Liver (tissue), 9 donors: ENCODE data around the gene BAHD1. TPM values are rescaled to one million over a fixed set of nuclear protein-coding genes. Genes with fewer than 3 reads are reported as not detected.

Experiments used
- DNase-seq: peaks from one replicate; pipeline ENCODE4 v3.0.0-alpha.2; 2017; ENCODE audit warnings: low spot score
- H3K27ac ChIP-seq, 2 donors: one replicate each; pipeline ENCODE4 v1.7.0; 2013; ENCODE audit warnings: inconsistent platforms in 2 of 2, low read length in 2 of 2, control low read depth in 1 of 2, low read depth in 1 of 2, mild to moderate bottlenecking in 1 of 2
- H3K27me3 ChIP-seq, 4 donors: one replicate each; pipeline versions ENCODE4 v1.6.1 to v1.7.0; 2013; ENCODE audit warnings: low read length in 3 of 4, inconsistent platforms in 1 of 4, mild to moderate bottlenecking in 1 of 4, moderate library complexity in 1 of 4; ENCODE audit not compliant: control insufficient read depth in 4 of 4, insufficient read depth in 4 of 4
- H3K36me3 ChIP-seq, 4 donors: one replicate each; pipeline versions ENCODE4 v1.6.1 to v1.7.0; 2013; ENCODE audit warnings: low read length in 3 of 4, mild to moderate bottlenecking in 3 of 4, low read depth in 1 of 4, moderate library complexity in 1 of 4; ENCODE audit not compliant: control insufficient read depth in 4 of 4, insufficient read depth in 3 of 4
- H3K4me1 ChIP-seq, 4 donors: one replicate each; pipeline versions ENCODE4 v1.6.1 to v1.7.0; 2013; ENCODE audit warnings: low read length in 3 of 4, mild to moderate bottlenecking in 3 of 4, moderate library complexity in 1 of 4; ENCODE audit not compliant: control insufficient read depth in 4 of 4, insufficient read depth in 4 of 4
- H3K4me3 ChIP-seq, 3 donors: one replicate each; pipeline versions ENCODE4 v1.6.1 to v1.7.0; 2013; ENCODE audit warnings: low read length in 3 of 3, control low read depth in 1 of 3, low read depth in 1 of 3, mild to moderate bottlenecking in 1 of 3
- H3K9ac ChIP-seq, 2 donors: one replicate each; pipeline ENCODE4 v1.7.0; 2013; ENCODE audit warnings: low read length in 2 of 2, mild to moderate bottlenecking in 2 of 2, moderate library complexity in 2 of 2, control low read depth in 1 of 2, low read depth in 1 of 2
- H3K9me3 ChIP-seq, 4 donors: one replicate each; pipeline versions ENCODE4 v1.6.1 to v1.7.0; 2013; ENCODE audit warnings: low read length in 3 of 4; ENCODE audit not compliant: control insufficient read depth in 4 of 4
- EGR1 ChIP-seq, 2 donors: IDR thresholded peaks; 2 replicates each; pipeline ENCODE4 v1.6.1; 2016 to 2018; ENCODE audit warnings: antibody characterized with exemption in 2 of 2, low read depth in 2 of 2
- FOXA1 ChIP-seq: IDR thresholded peaks from 2 replicates; pipeline ENCODE4 v1.6.1; 2016; ENCODE audit warnings: antibody characterized with exemption
- GABPA ChIP-seq, 2 donors: IDR thresholded peaks in 1 of 2; conservative IDR thresholded peaks in 1 of 2; 2 replicates each; pipeline ENCODE4 v1.6.1; 2016; ENCODE audit warnings: antibody characterized with exemption in 2 of 2, mild to moderate bottlenecking in 1 of 2, moderate library complexity in 1 of 2
- NR2F2 ChIP-seq: IDR thresholded peaks from 2 replicates; pipeline ENCODE4 v1.6.1; 2016; ENCODE audit warnings: antibody characterized with exemption
- RAD21 ChIP-seq, 2 donors: IDR thresholded peaks; 2 replicates each; pipeline ENCODE4 v1.6.1; 2016; ENCODE audit warnings: antibody characterized with exemption in 2 of 2, mild to moderate bottlenecking in 2 of 2
- RXRA ChIP-seq, 2 donors: IDR thresholded peaks; 2 replicates each; pipeline ENCODE4 v1.6.1; 2017 to 2018; ENCODE audit warnings: antibody characterized with exemption in 2 of 2, mild to moderate bottlenecking in 1 of 2
- SP1 ChIP-seq: IDR thresholded peaks from 2 replicates; pipeline ENCODE4 v1.6.1; 2018; ENCODE audit warnings: antibody characterized with exemption, mild to moderate bottlenecking
- TAF1 ChIP-seq: conservative IDR thresholded peaks from 2 replicates; pipeline ENCODE4 v1.6.1; 2016; ENCODE audit warnings: antibody characterized with exemption, mild to moderate bottlenecking
- YY1 ChIP-seq: IDR thresholded peaks from 2 replicates; pipeline ENCODE4 v1.6.1; 2016; ENCODE audit warnings: antibody characterized with exemption, mild to moderate bottlenecking
- WGBS: extraction: QIAGEN DNeasy Blood & Tissue Kit; methylation state at CpG from one replicate; pipeline ENCODE4 v1.1.7; 2013; 5-methylcytosine and 5-hydroxymethylcytosine counted together
- polyA plus RNA-seq, 2 donors: library from polyadenylated mRNA; stranded (reverse) in 1 of 2; unstranded in 1 of 2; fragments of 200-250 nt in 1 of 2; fragments of >200 nt in 1 of 2; fragmentation: Nextera tagmentation in 1 of 2; extraction: Ambion mirVana in 1 of 2; gene quantifications; one replicate each; pipeline versions ENCODE4 v1.2.1 to v1.2.3, GENCODE V29; 2013 to 2015
- total RNA-seq, 2 donors: library from RNA; depleted of rRNA; stranded (reverse); fragments of >200 nt; gene quantifications; one replicate each; pipeline ENCODE4 v1.2.3, GENCODE V29; 2014
- TF ChIP-seq, protein P1 (sequence below): fragments of 150-350 bp; IDR thresholded peaks from 2 replicates; pipeline ENCODE4 v1.5.1; 2017; ENCODE audit warnings: improper control_type of control experiment, low read depth, low read length; ENCODE audit not compliant: missing input control
- TF ChIP-seq, protein P2 (sequence below): IDR thresholded peaks from 2 replicates; pipeline ENCODE4 v1.6.1; 2016; ENCODE audit warnings: antibody characterized with exemption
- TF ChIP-seq, protein P3 (sequence below): IDR thresholded peaks from 2 replicates; pipeline ENCODE4 v1.6.1; 2016; ENCODE audit warnings: antibody characterized with exemption
- TF ChIP-seq, protein P4 (sequence below): IDR thresholded peaks from 2 replicates; pipeline ENCODE4 v1.6.1; 2016; ENCODE audit warnings: antibody characterized with exemption, mild to moderate bottlenecking
- TF ChIP-seq, protein P5 (sequence below): IDR thresholded peaks from 2 replicates; pipeline ENCODE4 v1.6.1; 2016; ENCODE audit warnings: antibody characterized with exemption
- donor health status: healthy.
- donor health status: healthy.
- donor health status: healthy.
- donor health status: healthy.
- donor health status: healthy.

Gene BAHD1
- total and polyA plus RNA-seq, 4 donors = 1.8 to 8.7 (median 6.6) TPM

DNA sequence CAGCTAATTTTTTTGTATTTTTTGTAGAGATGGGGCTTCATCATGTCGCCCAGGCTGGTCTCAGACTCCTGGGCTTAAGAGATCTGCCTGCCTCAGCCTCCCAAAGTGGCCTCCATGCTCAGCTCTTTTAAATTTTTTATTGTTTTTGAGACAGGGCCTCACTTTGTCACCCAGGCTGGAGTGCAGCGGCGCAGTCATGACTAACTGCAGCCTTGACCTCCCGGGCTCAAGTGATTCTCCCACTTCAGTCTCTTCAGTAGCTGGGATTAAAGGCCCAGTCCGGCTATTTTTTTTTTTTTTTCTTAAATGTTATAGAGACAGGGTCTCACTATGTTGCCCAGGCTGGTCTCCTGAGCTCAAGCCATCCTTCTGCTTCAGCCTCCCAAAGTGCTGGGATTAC lies 15.1 kb upstream of the BAHD1 start:
- no peak for DNase-seq
- H3K9ac ChIP-seq = no peak overlapping the region
- 95% methylated on average over 5 of the region's 5 CpGs for WGBS
- H3K27me3 ChIP-seq = no peaks in the 10 kb centered on the region
- H3K36me3 ChIP-seq = no peaks in the 10 kb centered on the region
- TF ChIP-seq YY1 (no peak), RXRA (IDR thresholded peaks at IDR 0.05) (no peak), SP1 (no peak), RAD21 (IDR thresholded peaks at IDR 0.05) (no peak)
- TF ChIP-seq, protein P1, sequence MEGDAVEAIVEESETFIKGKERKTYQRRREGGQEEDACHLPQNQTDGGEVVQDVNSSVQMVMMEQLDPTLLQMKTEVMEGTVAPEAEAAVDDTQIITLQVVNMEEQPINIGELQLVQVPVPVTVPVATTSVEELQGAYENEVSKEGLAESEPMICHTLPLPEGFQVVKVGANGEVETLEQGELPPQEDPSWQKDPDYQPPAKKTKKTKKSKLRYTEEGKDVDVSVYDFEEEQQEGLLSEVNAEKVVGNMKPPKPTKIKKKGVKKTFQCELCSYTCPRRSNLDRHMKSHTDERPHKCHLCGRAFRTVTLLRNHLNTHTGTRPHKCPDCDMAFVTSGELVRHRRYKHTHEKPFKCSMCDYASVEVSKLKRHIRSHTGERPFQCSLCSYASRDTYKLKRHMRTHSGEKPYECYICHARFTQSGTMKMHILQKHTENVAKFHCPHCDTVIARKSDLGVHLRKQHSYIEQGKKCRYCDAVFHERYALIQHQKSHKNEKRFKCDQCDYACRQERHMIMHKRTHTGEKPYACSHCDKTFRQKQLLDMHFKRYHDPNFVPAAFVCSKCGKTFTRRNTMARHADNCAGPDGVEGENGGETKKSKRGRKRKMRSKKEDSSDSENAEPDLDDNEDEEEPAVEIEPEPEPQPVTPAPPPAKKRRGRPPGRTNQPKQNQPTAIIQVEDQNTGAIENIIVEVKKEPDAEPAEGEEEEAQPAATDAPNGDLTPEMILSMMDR = no peak
- TF ChIP-seq, protein P2, sequence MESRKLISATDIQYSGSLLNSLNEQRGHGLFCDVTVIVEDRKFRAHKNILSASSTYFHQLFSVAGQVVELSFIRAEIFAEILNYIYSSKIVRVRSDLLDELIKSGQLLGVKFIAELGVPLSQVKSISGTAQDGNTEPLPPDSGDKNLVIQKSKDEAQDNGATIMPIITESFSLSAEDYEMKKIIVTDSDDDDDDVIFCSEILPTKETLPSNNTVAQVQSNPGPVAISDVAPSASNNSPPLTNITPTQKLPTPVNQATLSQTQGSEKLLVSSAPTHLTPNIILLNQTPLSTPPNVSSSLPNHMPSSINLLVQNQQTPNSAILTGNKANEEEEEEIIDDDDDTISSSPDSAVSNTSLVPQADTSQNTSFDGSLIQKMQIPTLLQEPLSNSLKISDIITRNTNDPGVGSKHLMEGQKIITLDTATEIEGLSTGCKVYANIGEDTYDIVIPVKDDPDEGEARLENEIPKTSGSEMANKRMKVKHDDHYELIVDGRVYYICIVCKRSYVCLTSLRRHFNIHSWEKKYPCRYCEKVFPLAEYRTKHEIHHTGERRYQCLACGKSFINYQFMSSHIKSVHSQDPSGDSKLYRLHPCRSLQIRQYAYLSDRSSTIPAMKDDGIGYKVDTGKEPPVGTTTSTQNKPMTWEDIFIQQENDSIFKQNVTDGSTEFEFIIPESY = no peak
- H3K9me3 ChIP-seq = no peaks in the 10 kb centered on the region
- H3K4me1 ChIP-seq = peaks cover under 1 to 15% (median 14%) of the 10 kb centered on the region in 4 donors
- H3K27ac ChIP-seq = no peak overlapping the region
- no peak overlapping the region for H3K4me3 ChIP-seq

DNA sequence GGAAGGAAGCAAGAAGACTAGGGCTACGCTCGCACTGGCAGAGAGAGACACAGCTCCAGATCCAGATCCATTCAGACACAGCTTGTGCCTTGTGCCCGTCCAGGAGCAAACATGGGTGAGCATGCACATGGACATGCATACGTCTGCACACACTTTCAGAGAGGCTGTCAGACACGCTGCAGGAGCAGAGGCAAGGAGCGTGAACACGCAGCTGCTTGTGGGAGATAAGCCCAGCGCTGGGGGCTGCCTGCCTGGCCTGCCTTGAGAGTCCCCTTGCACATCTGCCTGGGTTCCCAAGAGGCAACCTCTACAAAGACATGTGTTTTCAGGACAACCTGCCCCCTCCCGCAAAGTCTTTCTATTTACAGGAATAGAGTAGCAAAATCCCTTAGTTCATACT lies 13.6 kb upstream of the BAHD1 start:
- H3K9ac ChIP-seq = no peak overlapping the region
- no peaks in the 10 kb centered on the region for H3K9me3 ChIP-seq
- TF ChIP-seq, protein P3, sequence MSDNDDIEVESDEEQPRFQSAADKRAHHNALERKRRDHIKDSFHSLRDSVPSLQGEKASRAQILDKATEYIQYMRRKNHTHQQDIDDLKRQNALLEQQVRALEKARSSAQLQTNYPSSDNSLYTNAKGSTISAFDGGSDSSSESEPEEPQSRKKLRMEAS = no peak
- no peak for TF ChIP-seq GABPA (IDR thresholded peaks at IDR 0.05 in 1 of 2, conservative IDR thresholded peaks at IDR 0.05 in 1 of 2)
- TF ChIP-seq YY1 = no peak
- TF ChIP-seq, protein P4, sequence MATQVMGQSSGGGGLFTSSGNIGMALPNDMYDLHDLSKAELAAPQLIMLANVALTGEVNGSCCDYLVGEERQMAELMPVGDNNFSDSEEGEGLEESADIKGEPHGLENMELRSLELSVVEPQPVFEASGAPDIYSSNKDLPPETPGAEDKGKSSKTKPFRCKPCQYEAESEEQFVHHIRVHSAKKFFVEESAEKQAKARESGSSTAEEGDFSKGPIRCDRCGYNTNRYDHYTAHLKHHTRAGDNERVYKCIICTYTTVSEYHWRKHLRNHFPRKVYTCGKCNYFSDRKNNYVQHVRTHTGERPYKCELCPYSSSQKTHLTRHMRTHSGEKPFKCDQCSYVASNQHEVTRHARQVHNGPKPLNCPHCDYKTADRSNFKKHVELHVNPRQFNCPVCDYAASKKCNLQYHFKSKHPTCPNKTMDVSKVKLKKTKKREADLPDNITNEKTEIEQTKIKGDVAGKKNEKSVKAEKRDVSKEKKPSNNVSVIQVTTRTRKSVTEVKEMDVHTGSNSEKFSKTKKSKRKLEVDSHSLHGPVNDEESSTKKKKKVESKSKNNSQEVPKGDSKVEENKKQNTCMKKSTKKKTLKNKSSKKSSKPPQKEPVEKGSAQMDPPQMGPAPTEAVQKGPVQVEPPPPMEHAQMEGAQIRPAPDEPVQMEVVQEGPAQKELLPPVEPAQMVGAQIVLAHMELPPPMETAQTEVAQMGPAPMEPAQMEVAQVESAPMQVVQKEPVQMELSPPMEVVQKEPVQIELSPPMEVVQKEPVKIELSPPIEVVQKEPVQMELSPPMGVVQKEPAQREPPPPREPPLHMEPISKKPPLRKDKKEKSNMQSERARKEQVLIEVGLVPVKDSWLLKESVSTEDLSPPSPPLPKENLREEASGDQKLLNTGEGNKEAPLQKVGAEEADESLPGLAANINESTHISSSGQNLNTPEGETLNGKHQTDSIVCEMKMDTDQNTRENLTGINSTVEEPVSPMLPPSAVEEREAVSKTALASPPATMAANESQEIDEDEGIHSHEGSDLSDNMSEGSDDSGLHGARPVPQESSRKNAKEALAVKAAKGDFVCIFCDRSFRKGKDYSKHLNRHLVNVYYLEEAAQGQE = no peak
- TF ChIP-seq RXRA (IDR thresholded peaks at IDR 0.05) = no peak
- TF ChIP-seq FOXA1 = no peak
- TF ChIP-seq SP1 = no peak
- no peak for TF ChIP-seq EGR1 (IDR thresholded peaks at IDR 0.05; ENCODE audit: low read depth in 2 of 2)
- TF ChIP-seq TAF1 = no peak
- TF ChIP-seq, protein P5, sequence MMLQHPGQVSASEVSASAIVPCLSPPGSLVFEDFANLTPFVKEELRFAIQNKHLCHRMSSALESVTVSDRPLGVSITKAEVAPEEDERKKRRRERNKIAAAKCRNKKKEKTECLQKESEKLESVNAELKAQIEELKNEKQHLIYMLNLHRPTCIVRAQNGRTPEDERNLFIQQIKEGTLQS = no peak
- TF ChIP-seq RAD21 (IDR thresholded peaks at IDR 0.05) = no peak
- no peak for TF ChIP-seq NR2F2
- no peaks in the 10 kb centered on the region for H3K4me1 ChIP-seq
- H3K36me3 ChIP-seq = no peaks in the 10 kb centered on the region
- no peak overlapping the region for H3K4me3 ChIP-seq
- WGBS = 91% methylated on average over 9 of the region's 9 CpGs
- no peak overlapping the region for H3K27ac ChIP-seq
- H3K27me3 ChIP-seq = no peaks in the 10 kb centered on the region
- peak; percentile 74 for DNase-seq
